Mesendoderm (in vitro differentiated cells): ENCODE results near the gene CXXC1.

Experiments
- DNase-seq: peaks from one replicate; pipeline ENCODE4 v3.0.0; 2013
- H2AK5ac ChIP-seq: 2 replicates; pipeline ENCODE4 v1.6.1; 2013; ENCODE audit warnings: low read length, inconsistent platforms
- H2BK120ac ChIP-seq: 2 replicates; pipeline ENCODE4 v1.6.1; 2013; ENCODE audit warnings: low read depth, mild to moderate bottlenecking, low read length, moderate library complexity, mixed read lengths
- H2BK15ac ChIP-seq: replicated peaks from 2 replicates; pipeline ENCODE4 v1.6.1; 2013; ENCODE audit warnings: low read depth, mild to moderate bottlenecking, moderate library complexity
- H2BK5ac ChIP-seq: 2 replicates; pipeline ENCODE4 v1.6.1; 2013; ENCODE audit warnings: low read length, inconsistent platforms
- H3K18ac ChIP-seq: 2 replicates; pipeline ENCODE4 v1.6.1; 2013; ENCODE audit warnings: mild to moderate bottlenecking, low read length, mixed read lengths
- H3K23ac ChIP-seq: one replicate; pipeline ENCODE4 v1.6.1; 2013; ENCODE audit warnings: low read length
- H3K27ac ChIP-seq: 2 replicates; pipeline ENCODE4 v1.5.1; 2013; ENCODE audit warnings: low read depth, mild to moderate bottlenecking, inconsistent platforms, low read length, moderate library complexity
- H3K27me3 ChIP-seq: 2 replicates; pipeline ENCODE4 v1.6.1; 2013; ENCODE audit warnings: low read length, control low read depth, mild to moderate bottlenecking, inconsistent platforms; ENCODE audit not compliant: insufficient read depth, poor library complexity
- H3K36me3 ChIP-seq: 2 replicates; pipeline ENCODE4 v1.6.1; 2013; ENCODE audit warnings: low read length, inconsistent platforms; ENCODE audit not compliant: control insufficient read depth, insufficient read depth
- H3K4ac ChIP-seq: one replicate; pipeline ENCODE4 v1.6.1; 2013; ENCODE audit warnings: low read depth, mild to moderate bottlenecking, low read length, moderate library complexity
- H3K4me1 ChIP-seq: 2 replicates; pipeline ENCODE4 v1.6.1; 2013; ENCODE audit warnings: low read depth, low read length, inconsistent platforms; ENCODE audit not compliant: control insufficient read depth
- H3K4me2 ChIP-seq: 2 replicates; pipeline ENCODE4 v1.6.1; 2013; ENCODE audit warnings: low read length
- H3K4me3 ChIP-seq: 2 replicates; pipeline ENCODE4 v1.5.1; 2013; ENCODE audit warnings: mild to moderate bottlenecking, low read length
- H3K56ac ChIP-seq: one replicate; pipeline ENCODE4 v1.6.1; 2013; ENCODE audit warnings: low read length
- H3K79me1 ChIP-seq: 2 replicates; pipeline ENCODE4 v1.6.1; 2013; ENCODE audit warnings: low read length, inconsistent platforms
- H3K79me2 ChIP-seq: 2 replicates; pipeline ENCODE4 v1.6.1; 2013; ENCODE audit warnings: mild to moderate bottlenecking, low read length; ENCODE audit not compliant: control insufficient read depth, insufficient read depth
- H3K9ac ChIP-seq: 2 replicates; pipeline ENCODE4 v1.6.1; 2013; ENCODE audit warnings: low read length, inconsistent platforms
- H4K5ac ChIP-seq: one replicate; pipeline ENCODE4 v1.6.1; 2013; ENCODE audit warnings: low read length
- H4K8ac ChIP-seq: one replicate; pipeline ENCODE4 v1.6.1; 2013; ENCODE audit warnings: low read depth, mild to moderate bottlenecking, control low read depth, low read length, moderate library complexity
- WGBS: extraction: QIAGEN DNeasy Blood & Tissue Kit; methylation state at CpG from one replicate; pipeline ENCODE4 v1.1.7; 2013; ENCODE audit warnings: low lambda C conversion rate, missing lambda C conversion rate; ENCODE audit not compliant: insufficient coverage; ENCODE audit errors: extremely low coverage; 5-methylcytosine and 5-hydroxymethylcytosine counted together

The CXXC1 gene

GRCh38 chr18:50320719-50321118 lies 33.2 kb upstream of the CXXC1 start:
- no peak overlapping the region for H2BK15ac ChIP-seq
- no peaks in the 10 kb centered on the region for H3K79me2 ChIP-seq
- WGBS = no CpG with 5 or more reads among the region's 5 CpGs
- H3K56ac ChIP-seq = no peak overlapping the region
- H3K4ac ChIP-seq = no peak overlapping the region
- no peak overlapping the region for H3K23ac ChIP-seq
- no peak overlapping the region for H2AK5ac ChIP-seq
- H3K9ac ChIP-seq = no peak overlapping the region
- no peak overlapping the region for H2BK5ac ChIP-seq
- no peak overlapping the region for H3K27ac ChIP-seq
- no peak overlapping the region for H2BK120ac ChIP-seq
- no peaks in the 10 kb centered on the region for H3K36me3 ChIP-seq
- H3K27me3 ChIP-seq = no peaks in the 10 kb centered on the region
- no peak for DNase-seq
- H3K4me2 ChIP-seq = no peak overlapping the region
- no peak overlapping the region for H4K5ac ChIP-seq
- no peaks in the 10 kb centered on the region for H3K4me1 ChIP-seq
- H3K4me3 ChIP-seq = no peak overlapping the region
- no peak overlapping the region for H4K8ac ChIP-seq
- H3K18ac ChIP-seq = no peak overlapping the region
- H3K79me1 ChIP-seq = no peaks in the 10 kb centered on the region

- H3K4me2 ChIP-seq = no peak overlapping the region
- no peaks in the 10 kb centered on the region for H3K4me1 ChIP-seq
- no peak overlapping the region for H2AK5ac ChIP-seq
- H2BK120ac ChIP-seq = no peak overlapping the region
- H2BK15ac ChIP-seq = no peak overlapping the region
- no peaks in the 10 kb centered on the region for H3K79me1 ChIP-seq
- no peaks in the 10 kb centered on the region for H3K27me3 ChIP-seq
- no peak overlapping the region for H3K56ac ChIP-seq
- no peak overlapping the region for H3K4me3 ChIP-seq
- H4K5ac ChIP-seq = no peak overlapping the region
- no peak overlapping the region for H2BK5ac ChIP-seq
- no peaks in the 10 kb centered on the region for H3K79me2 ChIP-seq
- DNase-seq = no peak
- no peaks in the 10 kb centered on the region for H3K36me3 ChIP-seq
- no peak overlapping the region for H3K4ac ChIP-seq
- H3K18ac ChIP-seq = no peak overlapping the region
- H3K27ac ChIP-seq = no peak overlapping the region
- no peak overlapping the region for H4K8ac ChIP-seq
- H3K23ac ChIP-seq = no peak overlapping the region
- no peak overlapping the region for H3K9ac ChIP-seq
- no CpG with 5 or more reads among the region's 5 CpGs for WGBS
These were observed 27.8 kb upstream of the CXXC1 start for GRCh38 chr18:50315100-50315871.

GRCh38 chr18:50313873-50314460 lies 26.5 kb upstream of the CXXC1 start:
- Histone ChIP-seq H3K79me2 (no peaks in the 10 kb centered on the region), H3K9ac (no peak overlapping the region), H3K4ac (no peak overlapping the region), H3K27ac (no peak overlapping the region), H4K5ac (no peak overlapping the region), H2AK5ac (no peak overlapping the region), H3K4me3 (no peak overlapping the region), H3K18ac (no peak overlapping the region), H4K8ac (no peak overlapping the region), H3K23ac (no peak overlapping the region), H2BK5ac (no peak overlapping the region), H3K4me1 (no peaks in the 10 kb centered on the region), H3K36me3 (no peaks in the 10 kb centered on the region), H3K4me2 (no peak overlapping the region), H2BK15ac (no peak overlapping the region), H3K56ac (no peak overlapping the region), H2BK120ac (no peak overlapping the region), H3K27me3 (no peaks in the 10 kb centered on the region), H3K79me1 (no peaks in the 10 kb centered on the region)
- DNase-seq = no peak
- WGBS = no CpG with 5 or more reads among the region's 2 CpGs

GRCh38 chr18:50313031-50313607 lies 25.6 kb upstream of the CXXC1 start:
- H3K79me1 ChIP-seq = no peaks in the 10 kb centered on the region
- no peak overlapping the region for H3K4me3 ChIP-seq
- WGBS = no CpG with 5 or more reads among the region's 2 CpGs
- H3K18ac ChIP-seq = no peak overlapping the region
- H4K5ac ChIP-seq = no peak overlapping the region
- no peaks in the 10 kb centered on the region for H3K4me1 ChIP-seq
- H3K23ac ChIP-seq = no peak overlapping the region
- no peaks in the 10 kb centered on the region for H3K27me3 ChIP-seq
- no peak overlapping the region for H2BK120ac ChIP-seq
- H2BK15ac ChIP-seq = no peak overlapping the region
- H4K8ac ChIP-seq = no peak overlapping the region
- H3K56ac ChIP-seq = no peak overlapping the region
- no peak overlapping the region for H3K9ac ChIP-seq
- H3K27ac ChIP-seq = no peak overlapping the region
- no peaks in the 10 kb centered on the region for H3K36me3 ChIP-seq
- H2BK5ac ChIP-seq = no peak overlapping the region
- no peak overlapping the region for H3K4me2 ChIP-seq
- H3K4ac ChIP-seq = no peak overlapping the region
- H2AK5ac ChIP-seq = no peak overlapping the region
- DNase-seq = no peak
- no peaks in the 10 kb centered on the region for H3K79me2 ChIP-seq

- H3K4me2 ChIP-seq = no peak overlapping the region
- H3K23ac ChIP-seq = no peak overlapping the region
- H3K27ac ChIP-seq = no peak overlapping the region
- no peaks in the 10 kb centered on the region for H3K79me2 ChIP-seq
- H3K56ac ChIP-seq = no peak overlapping the region
- H3K27me3 ChIP-seq = no peaks in the 10 kb centered on the region
- DNase-seq = no peak
- no peak overlapping the region for H2BK5ac ChIP-seq
- no CpG with 5 or more reads among the region's 7 CpGs for WGBS
- no peak overlapping the region for H3K4ac ChIP-seq
- no peak overlapping the region for H4K8ac ChIP-seq
- no peak overlapping the region for H2BK120ac ChIP-seq
- H3K79me1 ChIP-seq = no peaks in the 10 kb centered on the region
- no peaks in the 10 kb centered on the region for H3K4me1 ChIP-seq
- no peak overlapping the region for H4K5ac ChIP-seq
- no peak overlapping the region for H3K4me3 ChIP-seq
- no peak overlapping the region for H2AK5ac ChIP-seq
- H2BK15ac ChIP-seq = no peak overlapping the region
- no peaks in the 10 kb centered on the region for H3K36me3 ChIP-seq
- no peak overlapping the region for H3K18ac ChIP-seq
- H3K9ac ChIP-seq = no peak overlapping the region
These were observed 25.0 kb upstream of the CXXC1 start for GRCh38 chr18:50312296-50313030.
